NCI-H2029 (cell line): ENCODE results near the gene DOK6.

Experiments used
- DNase-seq: peaks from one replicate; lab custom pipeline; 2025; lab: John Stamatoyannopoulos, UW

Gene DOK6

DNA sequence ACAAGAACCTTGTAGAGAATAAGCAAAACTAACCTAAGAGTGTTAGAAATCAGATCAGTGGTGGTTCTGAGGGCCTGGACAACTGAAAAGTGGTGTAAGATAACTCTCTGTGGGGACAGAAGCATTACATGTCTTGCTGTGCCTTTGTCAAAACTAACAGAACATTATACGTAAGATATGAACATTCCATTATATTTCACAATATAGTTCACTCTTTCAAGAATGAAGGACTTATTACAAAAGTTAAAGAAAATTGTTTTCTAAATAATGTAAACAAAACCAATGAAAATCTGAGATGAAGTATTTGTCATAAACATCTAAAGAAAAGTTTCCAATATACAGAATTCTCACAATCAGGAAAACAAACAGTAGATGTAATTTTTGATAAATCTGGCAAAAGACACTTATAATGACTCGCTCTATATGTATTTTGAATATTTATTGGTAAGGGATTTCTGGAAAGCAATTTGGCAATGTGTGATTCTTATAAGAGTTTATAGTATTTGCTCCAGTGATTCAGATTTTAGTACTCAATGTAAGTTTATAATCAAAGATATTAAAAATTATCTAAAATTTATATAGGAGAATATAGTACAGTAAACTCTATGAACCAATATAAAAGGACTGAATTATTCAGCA lies 288.6 kb downstream of the DOK6 start:
- no peak for DNase-seq

DNA sequence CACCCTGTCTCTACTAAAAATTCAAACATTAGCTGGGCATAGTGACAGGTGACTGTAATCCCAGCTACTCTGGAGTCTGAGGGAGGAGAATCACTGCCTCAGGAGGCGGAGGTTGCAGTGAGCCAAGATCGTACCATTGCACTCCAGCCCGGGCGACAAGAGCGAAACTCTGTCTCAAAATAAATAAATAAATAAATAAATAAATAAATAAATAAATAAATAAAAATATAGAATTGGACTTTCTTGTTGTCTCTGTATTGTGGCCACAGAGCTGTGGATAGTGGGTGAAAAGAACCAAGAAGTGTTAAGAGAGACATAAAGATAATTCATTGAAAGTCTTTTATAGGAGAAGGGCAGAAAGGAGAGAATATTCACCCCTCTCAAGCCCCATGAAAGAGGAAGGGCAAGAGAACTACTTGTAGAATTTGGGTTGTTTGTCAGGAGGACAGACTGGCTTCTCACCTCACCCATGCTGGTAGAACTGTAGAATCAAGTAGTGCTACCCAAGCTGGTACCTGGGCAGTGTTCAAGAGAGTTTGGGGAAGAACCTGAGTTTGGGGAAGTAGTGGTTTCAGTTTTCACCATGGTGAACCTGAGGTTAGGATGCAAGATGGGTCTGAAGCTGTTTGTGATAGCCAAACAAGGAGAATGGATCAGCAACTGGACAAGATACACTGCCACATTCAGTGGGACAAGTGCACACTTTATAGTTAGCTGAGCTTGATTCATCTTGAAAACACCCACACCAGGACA lies 290.5 kb downstream of the DOK6 start:
- DNase-seq: no peak

DNA sequence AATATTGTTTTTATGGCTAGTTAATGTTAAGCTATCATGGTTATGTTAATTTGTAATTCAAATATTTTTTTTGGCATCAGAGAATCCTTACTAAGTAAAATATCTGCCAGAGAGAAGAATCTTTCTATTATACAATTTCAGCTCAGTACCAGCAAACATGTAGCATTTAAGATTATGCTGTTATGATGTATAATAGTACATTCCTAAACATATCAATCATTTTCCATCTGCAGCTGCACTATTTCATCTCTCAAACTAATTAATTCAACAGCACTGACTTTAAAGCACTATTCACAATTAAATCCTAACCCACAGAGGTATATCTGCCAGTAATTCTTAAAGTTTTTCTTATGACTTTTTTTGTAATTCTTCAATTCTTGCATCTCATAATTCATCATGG lies 296.4 kb downstream of the DOK6 start:
- no peak for DNase-seq

DNA sequence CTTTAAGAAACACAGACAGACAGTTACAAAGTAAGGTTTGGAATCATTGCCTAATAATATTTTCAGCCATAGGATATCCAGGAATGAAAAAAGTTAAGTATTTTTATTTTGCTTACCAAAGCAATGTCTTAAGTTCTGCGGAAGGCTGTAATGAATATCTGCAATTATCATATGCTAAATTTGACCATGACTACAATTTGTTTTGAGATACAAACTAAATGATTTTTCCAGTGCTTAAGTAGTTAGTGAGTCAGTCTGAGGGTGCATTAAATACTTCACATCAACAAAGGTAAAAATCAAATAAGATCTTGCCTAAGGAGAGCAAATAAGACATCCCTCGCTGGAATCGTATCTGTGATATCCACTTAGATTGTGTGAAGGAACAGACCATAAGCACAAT lies 297.0 kb downstream of the DOK6 start:
- no peak for DNase-seq

DNA sequence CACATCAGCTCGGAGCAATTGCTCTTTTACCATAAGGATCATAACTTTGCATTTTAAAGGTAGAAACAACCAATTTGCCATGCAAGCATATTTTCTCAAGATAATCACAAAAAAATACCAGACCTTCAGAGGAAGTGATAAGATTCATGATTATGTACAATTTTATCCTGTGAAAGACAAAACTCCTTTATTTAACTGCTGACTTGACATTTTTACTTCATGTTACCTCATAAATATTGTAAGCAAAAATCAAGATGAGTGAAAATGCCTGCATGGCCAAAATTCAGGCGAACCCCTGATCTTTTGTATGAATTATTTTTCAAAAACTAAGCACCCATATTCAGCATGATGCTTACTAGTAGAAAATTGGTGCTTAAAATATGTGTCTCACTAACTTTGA lies 300.6 kb downstream of the DOK6 start:
- no peak for DNase-seq

DNA sequence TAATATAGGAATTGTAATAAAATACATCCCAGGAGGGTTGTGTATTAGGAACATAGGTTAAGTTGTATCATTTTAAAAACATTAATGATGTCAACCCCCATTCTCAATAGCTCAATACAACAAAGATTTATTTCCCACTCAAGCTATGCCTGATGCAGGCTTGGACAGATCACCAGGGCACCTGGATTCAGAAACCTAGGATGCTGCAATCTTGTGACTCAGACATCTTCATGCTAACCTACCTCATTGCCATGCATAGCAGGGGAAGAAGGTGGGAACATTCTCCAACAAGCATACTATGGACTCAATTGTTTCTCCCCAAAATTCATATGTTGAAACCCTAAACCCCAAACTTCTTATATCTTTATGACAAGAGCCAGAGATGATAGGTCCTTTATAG lies 302.8 kb downstream of the DOK6 start:
- DNase-seq: no peak

DNA sequence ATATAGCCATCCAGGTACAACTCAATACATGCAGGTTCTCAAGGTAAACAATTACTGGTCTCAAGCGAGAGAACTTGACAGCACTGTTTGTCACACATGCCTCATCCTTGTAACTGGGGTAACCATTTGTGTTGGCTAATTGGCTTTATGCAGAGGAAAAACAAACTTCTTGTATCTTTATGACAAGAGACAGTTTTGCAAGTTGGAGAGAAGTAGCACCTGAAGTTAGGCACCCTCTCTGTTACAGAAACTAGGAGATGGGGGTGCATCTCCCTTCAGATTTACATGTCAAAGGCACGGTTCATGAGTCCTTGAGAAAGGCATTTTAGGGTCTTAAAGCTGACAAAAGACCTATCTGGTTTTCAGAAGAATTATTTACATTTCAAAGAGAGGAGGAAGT lies 305.3 kb downstream of the DOK6 start:
- DNase-seq: no peak

DNA sequence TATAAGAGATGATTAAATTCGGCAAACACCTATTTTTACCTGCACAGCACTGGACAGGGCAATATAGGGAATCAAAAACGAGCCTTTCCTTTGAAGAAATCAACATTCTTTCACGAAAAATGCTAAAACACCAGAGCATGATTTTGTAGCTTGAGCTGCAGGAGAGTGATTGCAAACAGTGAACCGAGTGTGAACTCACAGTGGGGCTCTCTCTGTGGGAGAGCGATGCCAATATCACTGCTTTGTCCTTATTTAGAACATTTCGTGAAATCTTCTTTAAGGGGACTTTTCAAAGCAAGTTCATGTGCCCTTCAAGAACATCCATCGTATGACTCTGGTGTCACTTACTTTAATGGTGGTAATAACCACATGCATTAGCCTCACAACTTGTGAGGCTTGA lies 308.2 kb downstream of the DOK6 start:
- DNase-seq: no peak

DNA sequence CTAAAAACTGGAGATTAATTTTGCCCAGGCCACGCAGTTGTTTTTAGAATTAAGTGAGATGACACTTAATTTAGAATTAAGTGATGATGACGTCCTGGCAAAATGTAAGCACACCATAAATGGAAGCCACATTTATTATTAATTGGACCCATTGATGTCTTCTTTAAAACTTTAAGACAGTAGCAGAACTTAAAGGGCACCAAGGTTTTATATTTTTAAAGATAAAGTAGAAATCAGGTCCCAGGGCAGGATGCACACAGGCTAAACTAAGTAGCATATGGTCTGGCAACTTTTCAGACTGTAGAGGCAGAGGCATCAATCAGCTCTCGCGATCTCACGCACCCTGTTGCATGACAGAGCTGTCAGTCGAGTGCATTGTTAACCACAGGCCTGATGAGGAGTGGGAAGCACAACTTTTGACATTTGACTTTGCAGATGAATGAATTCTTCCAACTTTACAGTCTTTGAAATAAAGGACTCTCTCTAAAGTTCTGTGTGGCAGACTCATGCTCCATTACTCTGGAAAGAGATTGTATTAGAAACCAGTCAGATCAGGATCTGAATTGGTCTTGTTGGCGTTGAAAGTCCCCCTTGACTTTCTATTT lies 314.6 kb downstream of the DOK6 start:
- DNase-seq: no peak

DNA sequence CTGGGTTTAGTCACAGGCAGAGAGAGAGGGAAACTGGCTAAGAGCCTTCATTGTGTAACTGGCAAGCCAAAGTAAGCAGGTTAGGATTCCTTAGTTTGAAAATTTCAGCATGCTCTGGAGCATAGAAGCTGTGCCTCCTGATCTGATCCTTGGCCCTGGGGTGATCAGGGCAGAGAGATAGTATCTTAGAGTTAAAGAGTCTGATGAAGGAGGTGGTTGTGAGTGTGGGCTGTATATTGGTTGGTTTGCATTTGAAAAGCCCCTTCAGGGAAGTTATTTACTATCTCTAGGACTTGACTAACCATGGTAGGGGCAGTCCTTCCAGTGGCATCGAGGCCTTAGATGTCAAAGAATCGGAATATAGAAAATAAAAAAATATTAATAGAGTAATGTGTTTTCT lies 316.9 kb downstream of the DOK6 start:
- DNase-seq: no peak

DNA sequence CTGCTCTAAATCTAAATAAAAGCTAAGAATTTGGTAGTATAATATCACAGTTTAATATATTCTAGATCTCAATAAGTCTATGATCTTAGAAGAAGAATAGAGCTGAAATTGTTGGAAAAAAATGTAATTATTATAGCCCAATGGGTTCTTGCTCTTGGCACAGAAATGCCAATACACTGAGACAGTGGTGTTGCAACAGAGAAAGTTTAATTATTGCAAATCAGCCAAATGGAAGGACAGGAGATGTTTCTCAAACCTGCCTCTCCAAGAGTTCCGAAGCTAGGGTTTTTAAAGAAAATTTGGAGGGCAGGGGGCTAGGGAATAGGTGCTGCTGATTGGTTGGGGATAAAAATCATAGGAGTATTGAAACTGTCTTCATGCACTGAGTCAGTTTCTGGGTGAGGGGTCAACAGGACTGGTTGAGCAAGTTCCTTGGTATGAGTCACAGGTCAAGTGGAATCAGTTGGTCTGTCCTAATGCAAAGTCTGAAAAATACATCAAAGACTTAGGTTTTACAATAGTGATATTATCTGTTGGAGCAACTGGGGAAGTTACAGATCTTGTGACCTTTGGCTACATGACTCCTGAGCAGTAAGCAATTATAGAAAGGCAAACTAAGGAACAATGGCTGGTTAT lies 318.3 kb downstream of the DOK6 start:
- no peak for DNase-seq

DNA sequence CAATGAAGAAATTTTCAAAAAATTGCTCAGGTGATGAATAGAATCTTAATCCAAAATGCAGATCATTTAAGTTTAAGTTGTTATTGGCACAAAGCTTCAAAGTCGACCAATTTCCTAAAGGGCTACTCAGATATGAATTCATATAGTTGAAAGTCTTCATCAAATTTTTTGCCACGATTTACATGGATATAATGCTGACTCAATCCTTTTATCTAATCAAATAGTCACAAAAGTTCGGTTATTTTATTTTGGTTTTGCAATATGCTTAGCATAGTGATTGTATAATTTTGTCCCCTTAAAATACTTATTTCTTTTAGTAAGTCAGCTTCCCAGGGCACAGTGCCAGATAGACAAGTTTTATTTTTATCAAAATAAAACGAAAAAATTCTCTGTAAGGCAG lies 319.7 kb downstream of the DOK6 start:
- DNase-seq: no peak

DNA sequence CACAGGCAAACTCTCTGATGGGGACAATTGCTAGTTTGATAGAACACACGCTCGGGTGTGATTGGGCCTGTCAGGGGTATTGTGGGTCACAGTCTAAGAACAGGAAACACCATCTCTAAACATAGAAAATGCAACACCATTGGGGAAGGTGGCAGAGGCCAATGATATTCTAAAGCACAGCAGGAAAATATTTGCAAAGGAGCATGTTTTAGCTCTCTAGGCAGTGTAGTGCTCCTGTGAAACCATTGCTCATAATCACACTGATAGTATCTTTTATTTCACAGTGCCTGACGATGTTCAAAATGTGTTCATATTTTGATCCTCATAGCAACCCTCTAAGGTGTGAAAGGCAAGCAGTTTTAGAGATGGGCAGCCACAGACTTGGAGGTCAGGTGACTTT lies 322.7 kb downstream of the DOK6 start:
- no peak for DNase-seq

DNA sequence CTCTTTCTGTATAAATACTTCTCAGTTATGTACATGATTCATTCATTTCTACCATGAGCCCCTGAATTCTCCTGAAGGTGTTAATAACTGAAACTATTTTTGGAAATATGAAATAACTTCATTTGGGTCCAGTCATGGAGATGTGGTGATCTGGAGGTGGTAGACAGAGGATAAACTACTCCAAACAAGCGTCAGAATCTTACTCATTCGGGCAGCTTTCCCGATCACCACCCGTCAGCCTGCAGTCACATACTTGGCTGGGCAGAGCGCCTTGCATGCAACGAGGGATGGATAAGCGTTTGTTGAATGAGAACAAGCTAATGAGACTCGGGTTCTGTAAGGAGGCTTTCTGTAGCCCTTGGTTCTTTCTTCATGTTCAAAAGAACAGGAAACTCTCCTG lies 324.3 kb downstream of the DOK6 start:
- no peak for DNase-seq

DNA sequence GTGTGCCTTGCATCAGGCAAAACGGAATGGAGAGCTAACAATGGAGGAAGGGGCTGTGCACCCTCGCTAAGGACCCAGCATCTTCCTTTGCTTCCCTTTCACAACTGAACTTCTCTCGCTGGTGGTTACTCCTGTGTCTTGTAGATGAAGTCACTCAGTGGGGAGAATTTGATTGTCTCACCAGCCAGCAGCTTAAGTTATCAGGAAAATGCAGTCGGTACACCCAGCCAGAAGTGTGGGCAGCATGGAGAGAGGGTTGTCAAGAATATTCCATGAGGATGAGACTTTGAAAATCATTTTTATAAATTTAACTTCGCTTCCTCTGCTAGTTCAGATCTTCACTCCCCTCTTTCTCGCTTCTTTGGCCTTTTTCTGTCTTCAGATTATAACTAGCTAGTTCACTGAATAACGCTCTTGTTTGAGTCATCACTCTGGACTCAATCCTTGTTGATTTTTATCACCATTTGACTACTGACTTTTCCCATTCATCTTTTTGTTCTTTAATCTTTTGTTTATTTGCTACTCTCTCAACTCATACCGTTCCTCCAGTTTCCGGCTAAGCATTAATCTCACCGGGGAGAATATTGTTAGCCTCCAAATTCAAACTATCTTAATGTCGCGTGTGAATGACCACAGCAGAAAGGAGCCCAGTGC lies 325.3 kb downstream of the DOK6 start:
- no peak for DNase-seq

DNA sequence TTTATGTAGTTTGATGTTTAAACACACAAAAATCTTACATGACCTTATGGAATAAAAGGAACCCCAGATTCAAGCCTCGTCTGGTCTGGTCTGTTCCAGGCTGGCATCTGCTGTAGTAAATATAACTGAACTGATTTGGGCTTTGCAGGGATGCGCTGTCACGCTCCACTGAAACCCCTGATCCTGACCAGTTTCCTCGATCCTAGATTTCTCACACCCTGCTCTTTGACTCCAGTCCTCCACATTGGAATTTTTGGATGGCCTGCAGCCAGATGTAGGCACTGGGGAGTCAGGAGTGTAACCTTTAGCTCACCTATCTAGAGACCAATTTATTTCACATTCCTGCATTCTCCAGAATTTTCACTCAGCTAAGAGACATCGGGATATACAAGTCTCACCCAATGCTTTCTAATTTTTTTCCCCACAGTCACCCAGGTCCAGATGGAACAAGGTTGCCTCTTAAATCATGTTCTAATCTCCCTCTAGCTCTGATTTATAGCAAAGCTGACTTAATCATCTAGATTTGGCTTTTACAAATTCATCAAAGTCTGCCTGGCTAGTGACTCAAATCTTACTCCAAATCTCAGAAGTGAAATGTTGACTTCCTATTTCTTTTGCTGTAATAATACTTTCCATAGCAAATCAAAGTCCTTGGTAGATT lies 327.4 kb downstream of the DOK6 start:
- DNase-seq: no peak

DNA sequence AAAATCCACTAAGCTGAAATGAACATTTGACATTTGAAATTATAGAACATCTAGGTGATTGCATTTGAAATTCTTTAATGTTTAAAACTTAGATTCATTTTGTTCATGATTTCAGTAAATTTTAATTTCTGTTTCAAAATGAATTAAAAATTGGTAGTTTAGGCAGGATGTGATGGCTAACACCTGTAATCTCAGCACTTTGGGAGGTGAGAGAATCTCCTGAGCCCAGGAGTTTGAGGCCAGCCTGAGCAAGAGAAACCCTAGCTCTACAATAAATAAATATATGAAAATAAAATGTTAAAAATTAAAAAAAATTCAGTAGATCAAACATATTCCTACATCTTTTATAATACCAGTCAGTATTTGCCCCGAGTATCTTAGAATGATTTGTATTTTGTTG lies 330.0 kb downstream of the DOK6 start:
- DNase-seq: no peak

DNA sequence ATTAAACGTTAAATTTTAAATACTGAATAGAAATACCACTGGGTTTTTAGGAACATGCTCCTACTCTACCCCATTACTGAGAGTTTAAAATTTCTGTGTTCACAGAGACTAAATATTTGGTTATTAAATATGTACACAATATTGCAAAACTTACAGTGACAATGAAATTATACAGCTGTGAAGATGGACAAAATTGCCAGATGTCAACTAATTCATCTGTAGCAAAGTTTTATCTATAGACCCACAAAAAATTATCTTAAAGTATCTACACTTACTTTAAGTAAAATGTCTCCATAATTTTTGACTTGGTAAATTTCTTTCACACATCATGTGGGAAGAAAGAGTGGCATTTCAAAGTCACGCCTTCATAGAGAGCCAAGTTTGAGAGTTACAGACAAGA lies 333.8 kb downstream of the DOK6 start:
- DNase-seq: no peak

DNA sequence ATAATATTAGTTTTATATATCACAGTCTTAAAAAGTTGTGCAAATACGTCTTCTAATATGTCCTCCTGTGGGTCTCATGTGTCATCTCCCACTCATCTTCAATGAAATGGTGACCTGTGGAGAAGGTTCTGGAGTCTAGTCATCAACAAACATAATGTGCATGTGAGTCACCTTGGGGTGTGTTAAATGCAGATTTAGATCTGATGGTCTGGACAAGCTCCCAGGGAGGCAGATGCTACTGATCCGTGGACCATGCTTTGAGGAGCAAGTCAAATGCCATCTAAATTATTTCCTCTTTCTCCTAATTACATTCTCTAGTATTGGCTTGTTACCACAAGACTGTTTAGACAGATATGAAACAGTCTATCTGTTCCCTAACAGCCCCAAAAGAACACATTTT lies 336.0 kb downstream of the DOK6 start:
- no peak for DNase-seq

DNA sequence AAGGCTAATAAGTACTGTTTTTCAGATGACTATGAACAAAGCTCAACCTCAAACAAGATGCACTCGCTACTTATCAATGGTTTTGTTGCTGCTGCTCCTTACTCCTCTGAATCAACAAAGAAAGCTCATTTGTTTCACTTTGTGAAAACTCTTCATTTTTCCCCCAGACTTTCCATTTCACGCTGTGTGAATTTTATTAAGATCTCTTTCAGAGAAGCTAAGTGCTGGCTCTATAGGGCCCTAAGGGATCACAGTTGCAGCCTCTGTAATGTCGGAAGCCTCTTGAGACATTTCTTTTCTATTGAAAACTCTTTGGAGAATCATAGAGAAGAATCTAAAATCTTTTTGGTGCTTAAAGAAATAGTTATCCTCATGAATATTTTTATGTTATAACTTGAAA lies 337.2 kb downstream of the DOK6 start:
- no peak for DNase-seq

DNA sequence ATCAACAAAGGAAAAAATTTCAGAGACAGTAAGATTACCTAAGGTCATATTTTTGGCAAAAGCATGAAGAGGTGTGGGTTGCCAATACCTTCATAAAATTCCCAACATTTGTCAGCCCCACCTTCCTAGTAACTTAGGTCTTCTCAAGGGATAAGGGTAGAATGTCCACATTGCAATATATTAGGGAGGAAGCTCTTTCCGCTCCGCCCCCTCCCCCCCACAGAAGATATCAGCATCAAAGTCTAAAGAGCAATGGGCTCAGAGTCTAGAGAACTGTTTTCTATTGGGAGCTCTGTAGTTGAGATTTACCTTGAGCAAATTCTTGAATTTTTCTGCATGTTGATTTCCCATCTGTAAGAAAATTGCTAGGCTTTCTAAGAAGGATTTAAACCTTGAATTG lies 346.7 kb downstream of the DOK6 start:
- DNase-seq: no peak

DNA sequence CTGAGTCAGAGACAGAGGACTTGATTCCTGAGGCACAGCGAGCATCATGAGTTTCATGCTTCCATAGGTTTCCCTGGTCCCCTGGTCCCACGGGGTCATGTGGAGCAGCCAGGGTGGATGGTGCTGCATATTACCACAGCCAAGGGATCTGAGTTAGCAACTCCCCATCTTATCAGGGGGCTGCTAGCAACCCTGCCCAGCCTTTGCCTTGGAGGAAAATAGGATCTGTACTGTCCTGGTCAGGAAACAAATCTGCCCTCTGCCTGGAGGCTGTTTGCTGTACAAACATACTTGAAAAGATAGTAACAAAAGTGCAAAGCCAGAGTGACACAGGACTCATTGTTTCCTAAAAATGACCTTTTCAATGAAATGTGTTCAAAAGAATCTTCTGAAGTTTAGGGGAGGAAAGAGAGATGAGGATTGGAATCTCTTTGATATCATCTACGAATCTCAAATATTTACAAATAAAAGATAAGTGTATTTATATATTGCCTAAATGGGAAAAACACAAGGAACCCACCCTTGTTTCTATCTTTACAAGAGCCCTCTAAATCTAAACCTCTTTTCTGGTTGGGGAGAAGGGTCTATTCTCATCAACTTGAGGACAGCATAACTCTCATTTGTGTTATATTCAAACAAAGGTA lies 352.2 kb downstream of the DOK6 start:
- DNase-seq: no peak
